ENCODE results near the gene TNFRSF14. TPM values are rescaled to one million over a fixed set of nuclear protein-coding genes. Genes with fewer than 3 reads are reported as not detected.
"Not testable (repeated sequence)": the region's sequence is repeated elsewhere in the genome, so short reads cannot be mapped to it uniquely, and the experiment has no call there.

Gene TNFRSF14
- total and polyA plus RNA-seq, 2 donors (not counting 1 experiment from before 2014, with no cell fraction given): 239 to 427 TPM

DNA sequence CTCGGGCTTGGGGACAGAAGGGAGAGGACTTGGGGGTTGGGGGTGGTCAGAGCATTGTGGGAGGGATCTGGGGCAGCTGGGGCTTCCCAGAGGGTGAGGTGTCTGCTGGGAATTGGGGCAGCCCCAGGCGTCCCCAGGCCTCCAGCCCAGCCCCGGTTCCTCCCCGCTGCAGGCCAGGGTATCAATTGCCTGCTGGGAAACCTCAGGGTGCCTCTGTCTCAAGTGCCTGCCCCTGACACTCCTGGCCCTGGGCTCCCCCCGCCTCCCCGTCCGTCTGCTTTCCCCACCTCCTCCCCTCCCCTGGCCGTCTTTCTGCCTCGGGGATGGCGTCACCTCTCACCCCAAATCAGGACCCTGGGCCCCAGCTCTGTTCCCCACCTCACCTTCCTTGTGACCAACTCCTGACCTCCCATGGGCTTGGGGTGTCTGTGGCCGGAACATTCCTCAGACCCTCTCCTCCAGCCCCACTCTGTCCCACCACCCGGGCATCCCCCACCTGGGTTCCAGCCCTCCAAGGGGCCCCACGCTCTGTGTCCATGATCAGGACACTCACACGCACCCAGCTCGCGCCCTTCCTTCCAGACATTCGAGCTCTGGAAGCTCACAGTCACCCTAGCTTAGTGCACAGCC, 12.1 kb downstream of the TNFRSF14 start:
- H3K4me3 Mint-ChIP-seq; H3K9me3 ChIP-seq (ENCODE audit: control extremely low read depth in 1 of 3, control insufficient read depth in 2 of 3, insufficient read depth in 1 of 3, low read length in 2 of 3); H3K27me3 ChIP-seq (replicated peaks in 1 of 4; ENCODE audit: control extremely low read depth in 1 of 4, control insufficient read depth in 3 of 4, insufficient read depth in 4 of 4, low read length in 3 of 4); H3K9me3 Mint-ChIP-seq (ENCODE audit: insufficient read depth); H4K20me1 ChIP-seq (ENCODE audit: control insufficient read depth, insufficient read depth, low read length, poor library complexity, severe bottlenecking); H3K4me2 ChIP-seq (replicated peaks; ENCODE audit: low read depth, low read length, poor library complexity, severe bottlenecking); H3K4me1 ChIP-seq (ENCODE audit: control insufficient read depth in 2 of 2, insufficient read depth in 2 of 2, low read length in 2 of 2); intact Hi-C loops (cut with micrococcal nuclease); DNase-seq; H2AFZ ChIP-seq (ENCODE audit: insufficient read depth, low read depth, low read length, poor library complexity, severe bottlenecking); H3K9ac ChIP-seq (ENCODE audit: low read length); H3K27ac ChIP-seq (ENCODE audit: low read length in 2 of 2); H3K4me3 ChIP-seq (ENCODE audit: control extremely low read depth in 1 of 5, extremely low read depth in 1 of 5, insufficient read depth in 1 of 5, low read depth in 2 of 5, low read length in 4 of 5); H3K27ac Mint-ChIP-seq; H3K27me3 Mint-ChIP-seq; H3K36me3 ChIP-seq (replicated peaks in 1 of 2; ENCODE audit: control extremely low read depth in 1 of 2, control insufficient read depth in 1 of 2, extremely low read depth in 1 of 2, insufficient read depth in 2 of 2, low read length in 1 of 2); H3K4me1 Mint-ChIP-seq; POLR2A ChIA-PET; H3K79me2 ChIP-seq (ENCODE audit: control insufficient read depth, insufficient read depth, low read length); CTCF ChIA-PET; ATAC-seq (ENCODE audit: low read depth): not testable (repeated sequence)
- WGBS (ENCODE audit: insufficient coverage): 33% methylated on average over 3 of the region's 17 CpGs

DNA sequence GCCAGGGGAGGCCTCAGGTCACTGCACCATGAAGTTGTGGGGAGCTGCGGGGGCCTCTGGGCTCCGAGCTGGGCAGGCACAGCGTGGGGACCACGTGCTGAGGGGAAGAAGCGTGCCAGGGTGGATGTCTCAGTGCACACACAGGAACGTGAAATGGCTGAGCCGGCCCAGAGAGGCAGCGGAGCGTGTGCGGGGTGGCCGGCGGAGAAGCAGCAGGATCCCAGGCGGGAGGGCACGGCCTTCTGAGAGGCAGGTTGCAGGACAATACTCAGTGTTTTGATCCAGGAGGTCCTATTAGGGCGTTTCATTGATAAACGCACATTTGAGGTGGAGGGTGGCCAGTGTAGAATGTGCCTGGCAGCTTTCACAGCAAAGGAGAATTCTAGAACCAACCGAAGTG, 12.9 kb downstream of the TNFRSF14 start:
- 96% methylated on average over 10 of the region's 17 CpGs for WGBS (ENCODE audit: insufficient coverage)

DNA sequence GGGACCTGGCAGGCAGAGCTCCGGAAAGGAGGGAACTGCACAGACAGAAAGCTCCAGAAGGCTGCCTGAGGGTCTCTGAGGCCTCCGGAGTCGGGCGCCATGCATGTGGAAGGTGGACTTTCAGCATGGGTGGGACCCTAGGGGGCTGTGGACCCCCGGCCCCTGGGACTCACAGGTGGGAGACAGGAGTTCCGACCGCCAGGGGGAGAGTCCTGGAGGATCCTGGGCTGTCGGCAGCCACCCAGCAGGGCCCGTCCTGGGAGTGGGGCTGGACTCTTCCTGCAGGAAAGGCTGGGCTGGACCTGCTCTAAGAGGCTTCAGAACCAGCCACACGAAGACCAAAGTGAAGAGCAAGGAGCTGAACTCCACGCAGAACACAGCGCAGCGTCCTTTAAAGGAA, 13.5 kb downstream of the TNFRSF14 start:
- CTCF ChIA-PET; ATAC-seq (ENCODE audit: low read depth): not testable (repeated sequence)
- 89% methylated on average over 12 of the region's 13 CpGs for WGBS (ENCODE audit: insufficient coverage)

More for the DNA sequence above, 12.9 kb downstream of the TNFRSF14 start:
- H3K9ac ChIP-seq (ENCODE audit: low read length): no peak overlapping the region
- no peak overlapping the region for H2AFZ ChIP-seq (ENCODE audit: insufficient read depth, low read depth, low read length, poor library complexity, severe bottlenecking)
- peaks cover 0 to 8% (median 0%) of the 10 kb centered on the region in 3 donors for H3K9me3 ChIP-seq (ENCODE audit: control extremely low read depth in 1 of 3, control insufficient read depth in 2 of 3, insufficient read depth in 1 of 3, low read length in 2 of 3)
- H3K4me1 ChIP-seq (ENCODE audit: control insufficient read depth in 2 of 2, insufficient read depth in 2 of 2, low read length in 2 of 2): no peaks in the 10 kb centered on the region
- Mint-ChIP-seq H3K4me3 (no peak overlapping the region), H3K27me3 (no peaks in the 10 kb centered on the region), H3K9me3 (ENCODE audit: insufficient read depth) (peaks cover 7% of the 10 kb centered on the region), H3K27ac (no peak overlapping the region), H3K4me1 (peaks cover 8% of the 10 kb centered on the region)
- ChIA-PET CTCF (no interaction called here), POLR2A (no interaction called here)
- H3K4me2 ChIP-seq (replicated peaks; ENCODE audit: low read depth, low read length, poor library complexity, severe bottlenecking): no peak overlapping the region
- H3K27ac ChIP-seq (ENCODE audit: low read length in 2 of 2): no peak overlapping the region
- no peak overlapping the region for H3K4me3 ChIP-seq (ENCODE audit: control extremely low read depth in 1 of 5, extremely low read depth in 1 of 5, insufficient read depth in 1 of 5, low read depth in 2 of 5, low read length in 4 of 5)
- no peaks in the 10 kb centered on the region for H3K36me3 ChIP-seq (replicated peaks in 1 of 2; ENCODE audit: control extremely low read depth in 1 of 2, control insufficient read depth in 1 of 2, extremely low read depth in 1 of 2, insufficient read depth in 2 of 2, low read length in 1 of 2)
- TF ChIP-seq, protein P1, sequence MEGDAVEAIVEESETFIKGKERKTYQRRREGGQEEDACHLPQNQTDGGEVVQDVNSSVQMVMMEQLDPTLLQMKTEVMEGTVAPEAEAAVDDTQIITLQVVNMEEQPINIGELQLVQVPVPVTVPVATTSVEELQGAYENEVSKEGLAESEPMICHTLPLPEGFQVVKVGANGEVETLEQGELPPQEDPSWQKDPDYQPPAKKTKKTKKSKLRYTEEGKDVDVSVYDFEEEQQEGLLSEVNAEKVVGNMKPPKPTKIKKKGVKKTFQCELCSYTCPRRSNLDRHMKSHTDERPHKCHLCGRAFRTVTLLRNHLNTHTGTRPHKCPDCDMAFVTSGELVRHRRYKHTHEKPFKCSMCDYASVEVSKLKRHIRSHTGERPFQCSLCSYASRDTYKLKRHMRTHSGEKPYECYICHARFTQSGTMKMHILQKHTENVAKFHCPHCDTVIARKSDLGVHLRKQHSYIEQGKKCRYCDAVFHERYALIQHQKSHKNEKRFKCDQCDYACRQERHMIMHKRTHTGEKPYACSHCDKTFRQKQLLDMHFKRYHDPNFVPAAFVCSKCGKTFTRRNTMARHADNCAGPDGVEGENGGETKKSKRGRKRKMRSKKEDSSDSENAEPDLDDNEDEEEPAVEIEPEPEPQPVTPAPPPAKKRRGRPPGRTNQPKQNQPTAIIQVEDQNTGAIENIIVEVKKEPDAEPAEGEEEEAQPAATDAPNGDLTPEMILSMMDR (IDR thresholded peaks at IDR 0.05): no peak
- TF ChIP-seq EZH2 (IDR thresholded peaks at IDR 0.05; ENCODE audit: borderline replicate concordance, insufficient read depth, low read depth, low read length, poor library complexity, severe bottlenecking): no peak
- intact Hi-C loops (cut with micrococcal nuclease): no loop called here
- DNase-seq: no peak
- ATAC-seq (ENCODE audit: low read depth): no peak
- peaks cover 8% of the 10 kb centered on the region for H4K20me1 ChIP-seq (ENCODE audit: control insufficient read depth, insufficient read depth, low read length, poor library complexity, severe bottlenecking)
- no peaks in the 10 kb centered on the region for H3K79me2 ChIP-seq (ENCODE audit: control insufficient read depth, insufficient read depth, low read length)
- H3K27me3 ChIP-seq (replicated peaks in 1 of 4; ENCODE audit: control extremely low read depth in 1 of 4, control insufficient read depth in 3 of 4, insufficient read depth in 4 of 4, low read length in 3 of 4): no peaks in the 10 kb centered on the region

More for the DNA sequence above, 13.5 kb downstream of the TNFRSF14 start:
- H3K4me3 Mint-ChIP-seq; POLR2A ChIA-PET; H3K9me3 Mint-ChIP-seq (ENCODE audit: insufficient read depth); intact Hi-C loops (cut with micrococcal nuclease); H4K20me1 ChIP-seq (ENCODE audit: control insufficient read depth, insufficient read depth, low read length, poor library complexity, severe bottlenecking); H3K9ac ChIP-seq (ENCODE audit: low read length); H3K4me1 ChIP-seq (ENCODE audit: control insufficient read depth in 2 of 2, insufficient read depth in 2 of 2, low read length in 2 of 2); H3K79me2 ChIP-seq (ENCODE audit: control insufficient read depth, insufficient read depth, low read length); H3K27ac ChIP-seq (ENCODE audit: low read length in 2 of 2); H3K27me3 Mint-ChIP-seq; H3K27ac Mint-ChIP-seq; H3K4me3 ChIP-seq (ENCODE audit: control extremely low read depth in 1 of 5, extremely low read depth in 1 of 5, insufficient read depth in 1 of 5, low read depth in 2 of 5, low read length in 4 of 5); H3K4me2 ChIP-seq (replicated peaks; ENCODE audit: low read depth, low read length, poor library complexity, severe bottlenecking); H2AFZ ChIP-seq (ENCODE audit: insufficient read depth, low read depth, low read length, poor library complexity, severe bottlenecking); H3K27me3 ChIP-seq (replicated peaks in 1 of 4; ENCODE audit: control extremely low read depth in 1 of 4, control insufficient read depth in 3 of 4, insufficient read depth in 4 of 4, low read length in 3 of 4); H3K36me3 ChIP-seq (replicated peaks in 1 of 2; ENCODE audit: control extremely low read depth in 1 of 2, control insufficient read depth in 1 of 2, extremely low read depth in 1 of 2, insufficient read depth in 2 of 2, low read length in 1 of 2); DNase-seq; H3K9me3 ChIP-seq (ENCODE audit: control extremely low read depth in 1 of 3, control insufficient read depth in 2 of 3, insufficient read depth in 1 of 3, low read length in 2 of 3): not testable (repeated sequence)
- H3K4me1 Mint-ChIP-seq: peaks cover 10% of the 10 kb centered on the region

All from B cell (primary cell).